Left lung (tissue), 10 donors: ENCODE results near the gene HIVEP3. TPM values are rescaled to one million over a fixed set of nuclear protein-coding genes. Genes with fewer than 3 reads are reported as not detected.

Source experiments
- ATAC-seq: fragments of 200-7000 bp; cut with Tn5 transposase; one replicate; pipeline ENCODE4 v1.9.1; 2020; ENCODE audit warnings: moderate library complexity
- DNase-seq, 4 donors: peaks; one replicate each; pipeline ENCODE4 v3.0.0-alpha.2; 2013 to 2020
- H3K27ac ChIP-seq, 2 donors: fragments of 200-600 bp; sonication (generic) in 1 of 2; one replicate each; pipeline versions ENCODE4 v1.5.0 to v1.8.0; 2020 to 2021
- H3K27me3 ChIP-seq, 2 donors: fragments of 200-600 bp; sonication (generic) in 1 of 2; one replicate each; pipeline versions ENCODE4 v1.5.0 to v1.8.0; 2020 to 2021
- H3K36me3 ChIP-seq, 2 donors: fragments of 200-600 bp; sonication (generic) in 1 of 2; one replicate each; pipeline versions ENCODE4 v1.5.0 to v1.8.0; 2020 to 2021
- H3K4me1 ChIP-seq, 2 donors: fragments of 200-600 bp; one replicate each; pipeline ENCODE4 v1.8.0; 2021
- H3K4me3 ChIP-seq, 2 donors: fragments of 200-600 bp; sonication (generic) in 1 of 2; one replicate each; pipeline versions ENCODE4 v1.5.0 to v1.8.0; 2020 to 2021; ENCODE audit warnings: mild to moderate bottlenecking in 1 of 2
- H3K9me3 ChIP-seq, 2 donors: fragments of 200-600 bp; sonication (generic) in 1 of 2; one replicate each; pipeline versions ENCODE4 v1.5.0 to v1.8.0; 2020 to 2021
- CTCF ChIP-seq, 2 donors: fragments of 200-600 bp; sonication (generic) in 1 of 2; IDR thresholded peaks; one replicate each; pipeline versions ENCODE4 v1.5.0 to v1.8.0; 2021; ENCODE audit warnings: antibody characterized with exemption in 2 of 2
- intact Hi-C, 2 donors: fragments of 100-400 bp; cut with DNase I; formaldehyde crosslinking; loops; one replicate each; pipeline versions ENCODE4 v1.11.2 to v1.14.2; 2022
- polyA plus RNA-seq, 6 donors: library from polyadenylated mRNA; unstranded; fragments of 120-200 nt; gene quantifications; one replicate each; pipeline ENCODE4 v1.2.1, GENCODE V29; 2013; ENCODE audit not compliant: insufficient read length in 6 of 6
- total RNA-seq, 2 donors: library from RNA; stranded (reverse); fragmentation: NEBNext Ultra II Directional; extraction: Animal tissue kit (Norgen Biotek cat#: 25700); gene quantifications; one replicate each; pipeline ENCODE4 v1.2.1, GENCODE V29; 2021
- donor health status: DM: no; HTN: yes; CAD: no.
- donor health status: DM: no; HTN: no; CAD: no.

The HIVEP3 gene
- total and polyA plus RNA-seq, 8 donors = 6.0 to 15.6 (median 7.4) TPM

- no peaks in the 10 kb centered on the region for H3K9me3 ChIP-seq
- H3K27ac ChIP-seq = no peak overlapping the region
- no peaks in the 10 kb centered on the region for H3K36me3 ChIP-seq
- H3K4me1 ChIP-seq = peaks cover 0 to 33% of the 10 kb centered on the region in 2 donors
- DNase-seq (no peak), ATAC-seq (no peak)
- no peaks in the 10 kb centered on the region for H3K27me3 ChIP-seq
- no peak overlapping the region for H3K4me3 ChIP-seq
- no peak for TF ChIP-seq CTCF (IDR thresholded peaks at IDR 0.05)
- intact Hi-C loops = no loop called here
Observed at GRCh38 chr1:41712081-41712480, 206.6 kb downstream of the HIVEP3 start.

- ATAC-seq = no peak
- Histone ChIP-seq H3K36me3 (no peaks in the 10 kb centered on the region), H3K27ac (no peak overlapping the region), H3K4me1 (peaks cover 0 to 30% of the 10 kb centered on the region in 2 donors), H3K9me3 (no peaks in the 10 kb centered on the region), H3K4me3 (no peak overlapping the region), H3K27me3 (no peaks in the 10 kb centered on the region)
- intact Hi-C loops = no loop called here
- DNase-seq = no peak
- no peak for TF ChIP-seq CTCF (IDR thresholded peaks at IDR 0.05)
Observed at GRCh38 chr1:41711581-41711980, 207.1 kb downstream of the HIVEP3 start.

GRCh38 chr1:41710980-41711379 lies 207.7 kb downstream of the HIVEP3 start:
- intact Hi-C loops = no loop called here

GRCh38 chr1:41709873-41710272 lies 208.8 kb downstream of the HIVEP3 start:
- H3K27me3 ChIP-seq = no peaks in the 10 kb centered on the region
- no peak overlapping the region for H3K27ac ChIP-seq
- H3K36me3 ChIP-seq = no peaks in the 10 kb centered on the region
- no peak for ATAC-seq
- H3K4me1 ChIP-seq = peaks cover 0 to 13% of the 10 kb centered on the region in 2 donors
- no peaks in the 10 kb centered on the region for H3K9me3 ChIP-seq
- intact Hi-C loops = no loop called here
- H3K4me3 ChIP-seq = no peak overlapping the region
- TF ChIP-seq CTCF (IDR thresholded peaks at IDR 0.05) = no peak
- DNase-seq = no peak

More at GRCh38 chr1:41710980-41711379, 207.7 kb downstream of the HIVEP3 start:
- H3K9me3 ChIP-seq = no peaks in the 10 kb centered on the region
- peaks cover 0 to 24% of the 10 kb centered on the region in 2 donors for H3K4me1 ChIP-seq
- ATAC-seq = no peak
- H3K27ac ChIP-seq = no peak overlapping the region
- no peak overlapping the region for H3K4me3 ChIP-seq
- TF ChIP-seq CTCF (IDR thresholded peaks at IDR 0.05) = no peak
- no peak for DNase-seq
- H3K36me3 ChIP-seq = no peaks in the 10 kb centered on the region
- no peaks in the 10 kb centered on the region for H3K27me3 ChIP-seq

- Histone ChIP-seq H3K27me3 (no peaks in the 10 kb centered on the region), H3K9me3 (no peaks in the 10 kb centered on the region), H3K27ac (peak overlapping the region in 1 of 2 donors; percentile 31), H3K4me3 (no peak overlapping the region), H3K36me3 (no peaks in the 10 kb centered on the region), H3K4me1 (peaks cover 0 to 12% of the 10 kb centered on the region in 2 donors)
- DNase-seq = no peak
- intact Hi-C loops = no loop called here
- no peak for ATAC-seq
- no peak for TF ChIP-seq CTCF (IDR thresholded peaks at IDR 0.05)
Observed at GRCh38 chr1:41709331-41709730, 209.4 kb downstream of the HIVEP3 start.
